Lower leg skin (tissue), 3 donors: ENCODE data around the gene NRG4.

Experiments used
- POLR2A ChIP-seq, 2 donors: fragments of 450-650 bp; IDR thresholded peaks; one replicate each; pipeline ENCODE4 v1.6.1; 2016 to 2017; ENCODE audit warnings: antibody characterized with exemption in 2 of 2, mild to moderate bottlenecking in 1 of 2, moderate library complexity in 1 of 2
- TF ChIP-seq, protein P1 (sequence below), 3 donors: fragments of 450-650 bp; IDR thresholded peaks; one replicate each; pipeline ENCODE4 v1.5.1; 2016; ENCODE audit warnings: antibody characterized with exemption in 3 of 3, mild to moderate bottlenecking in 3 of 3, moderate library complexity in 2 of 3

DNA sequence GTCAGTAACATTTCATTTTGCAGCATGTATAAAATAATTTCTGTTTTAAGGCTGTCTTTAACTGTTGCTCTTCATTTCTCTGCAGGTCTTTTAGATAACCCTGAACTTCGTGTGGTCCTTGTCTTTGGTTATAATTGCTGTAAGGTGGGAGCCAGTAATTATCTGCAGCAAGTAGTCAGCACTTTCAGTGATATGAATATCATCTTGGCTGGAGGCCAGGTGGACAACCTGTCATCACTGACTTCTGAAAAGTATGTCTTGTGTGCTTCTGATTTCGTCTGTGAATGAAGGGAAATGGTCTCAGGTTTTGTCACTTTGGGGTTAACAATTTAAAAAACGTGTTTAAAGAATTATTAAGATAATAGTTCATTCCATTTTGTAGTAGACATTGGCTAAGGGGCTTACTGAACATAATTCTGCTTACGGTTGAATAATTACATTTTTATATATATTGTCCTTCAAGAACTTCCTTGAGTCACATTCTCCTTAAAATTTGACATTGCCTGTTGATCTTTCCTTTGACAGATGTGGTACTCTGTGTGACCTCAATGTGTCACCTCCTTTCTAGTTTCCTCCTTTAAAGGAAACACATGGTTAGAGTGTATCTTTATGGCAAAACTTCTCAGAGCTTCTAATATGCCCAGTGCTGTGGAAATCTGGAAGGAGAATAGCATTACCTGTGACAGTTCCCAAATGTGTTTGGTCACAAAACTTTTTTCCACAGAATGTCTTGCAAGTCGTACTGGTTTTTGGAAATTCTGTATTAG, 82.2 kb downstream of the NRG4 start:
- TF ChIP-seq, protein P1, sequence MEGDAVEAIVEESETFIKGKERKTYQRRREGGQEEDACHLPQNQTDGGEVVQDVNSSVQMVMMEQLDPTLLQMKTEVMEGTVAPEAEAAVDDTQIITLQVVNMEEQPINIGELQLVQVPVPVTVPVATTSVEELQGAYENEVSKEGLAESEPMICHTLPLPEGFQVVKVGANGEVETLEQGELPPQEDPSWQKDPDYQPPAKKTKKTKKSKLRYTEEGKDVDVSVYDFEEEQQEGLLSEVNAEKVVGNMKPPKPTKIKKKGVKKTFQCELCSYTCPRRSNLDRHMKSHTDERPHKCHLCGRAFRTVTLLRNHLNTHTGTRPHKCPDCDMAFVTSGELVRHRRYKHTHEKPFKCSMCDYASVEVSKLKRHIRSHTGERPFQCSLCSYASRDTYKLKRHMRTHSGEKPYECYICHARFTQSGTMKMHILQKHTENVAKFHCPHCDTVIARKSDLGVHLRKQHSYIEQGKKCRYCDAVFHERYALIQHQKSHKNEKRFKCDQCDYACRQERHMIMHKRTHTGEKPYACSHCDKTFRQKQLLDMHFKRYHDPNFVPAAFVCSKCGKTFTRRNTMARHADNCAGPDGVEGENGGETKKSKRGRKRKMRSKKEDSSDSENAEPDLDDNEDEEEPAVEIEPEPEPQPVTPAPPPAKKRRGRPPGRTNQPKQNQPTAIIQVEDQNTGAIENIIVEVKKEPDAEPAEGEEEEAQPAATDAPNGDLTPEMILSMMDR (IDR thresholded peaks at IDR 0.05), result no peak
- no peak for TF ChIP-seq POLR2A (IDR thresholded peaks at IDR 0.05)
